ENCODE data around the gene GZMM.

Gene GZMM

GRCh38 chr19:519449-519865, 24.4 kb upstream of the GZMM start:
- no peak overlapping the region for H3K4me3 ChIP-seq (ENCODE audit: low read depth, low read length)
- in situ Hi-C loops (cut with HindIII; ENCODE audit: low sequenced_read_pairs) = no loop called here
- no peak for DNase-seq (ENCODE audit: low read depth)
- no peak for TF ChIP-seq CTCF (IDR thresholded peaks at IDR 0.05; ENCODE audit: low read depth, low read length, missing control alignments)

DNA sequence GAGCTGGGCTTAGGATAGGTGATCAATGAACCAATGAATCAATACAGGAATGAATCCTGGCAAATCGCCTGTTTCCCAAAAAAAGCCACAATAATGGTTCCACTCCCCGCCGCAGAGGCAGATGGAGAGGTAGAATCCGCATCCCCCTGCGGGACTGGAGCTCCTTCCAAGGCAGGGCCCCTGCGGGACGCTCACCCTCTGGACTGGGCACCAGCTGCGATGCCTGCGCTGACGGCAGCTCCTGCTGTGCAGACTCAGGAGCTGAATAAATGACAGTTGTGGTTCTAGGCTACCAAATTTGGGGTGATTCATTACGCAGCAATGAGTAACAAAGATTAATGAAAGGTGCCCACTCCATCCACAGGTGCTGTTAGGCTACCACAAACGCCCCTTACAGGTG, 21.1 kb upstream of the GZMM start:
- no peak for TF ChIP-seq CTCF (IDR thresholded peaks at IDR 0.05; ENCODE audit: low read depth, low read length, missing control alignments)
- no peak overlapping the region for H3K4me3 ChIP-seq (ENCODE audit: low read depth, low read length)
- in situ Hi-C loops (cut with HindIII; ENCODE audit: low sequenced_read_pairs) = no loop called here
- no peak for DNase-seq (ENCODE audit: low read depth)

DNA sequence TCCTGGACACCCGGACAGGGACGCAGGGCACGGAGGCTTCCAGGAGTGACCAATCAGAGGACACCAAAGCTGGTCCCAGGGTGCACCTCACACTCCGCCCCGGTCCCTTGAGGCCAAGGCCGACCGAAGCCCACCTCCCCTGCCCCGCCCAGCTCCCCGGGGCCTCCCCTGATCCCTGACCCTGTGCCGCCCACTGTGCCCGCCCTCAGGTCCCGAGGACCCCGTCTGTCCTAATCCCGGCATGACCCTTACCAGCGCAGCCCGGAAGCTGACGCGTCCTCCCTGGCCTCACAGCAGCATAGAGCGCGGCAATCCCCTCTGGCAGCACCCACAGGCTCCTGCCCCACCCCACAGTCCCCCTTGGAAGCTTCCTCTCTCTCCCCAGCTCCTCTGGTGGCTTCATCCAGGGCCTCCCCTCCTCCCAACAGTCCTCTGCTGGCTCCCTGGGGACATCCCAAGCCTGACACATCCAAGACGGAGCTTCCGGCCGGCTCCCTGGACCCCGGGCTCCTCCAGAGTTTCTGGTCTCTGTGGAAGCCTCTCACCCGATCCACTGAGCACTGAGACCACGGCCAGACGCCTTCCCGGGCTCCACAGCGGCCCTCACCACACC, 19.7 kb upstream of the GZMM start:
- in situ Hi-C loops (cut with HindIII; ENCODE audit: low sequenced_read_pairs) = no loop called here
- no peak for TF ChIP-seq CTCF (IDR thresholded peaks at IDR 0.05; ENCODE audit: low read depth, low read length, missing control alignments)
- no peak overlapping the region for H3K4me3 ChIP-seq (ENCODE audit: low read depth, low read length)
- no peak for DNase-seq (ENCODE audit: low read depth)

GRCh38 chr19:525029-525428, 18.8 kb upstream of the GZMM start:
- DNase-seq (ENCODE audit: low read depth) = no peak
- in situ Hi-C loops (cut with HindIII; ENCODE audit: low sequenced_read_pairs) = no loop called here
- TF ChIP-seq CTCF (IDR thresholded peaks at IDR 0.05; ENCODE audit: low read depth, low read length, missing control alignments) = no peak
- H3K4me3 ChIP-seq (ENCODE audit: low read depth, low read length) = no peak overlapping the region

DNA sequence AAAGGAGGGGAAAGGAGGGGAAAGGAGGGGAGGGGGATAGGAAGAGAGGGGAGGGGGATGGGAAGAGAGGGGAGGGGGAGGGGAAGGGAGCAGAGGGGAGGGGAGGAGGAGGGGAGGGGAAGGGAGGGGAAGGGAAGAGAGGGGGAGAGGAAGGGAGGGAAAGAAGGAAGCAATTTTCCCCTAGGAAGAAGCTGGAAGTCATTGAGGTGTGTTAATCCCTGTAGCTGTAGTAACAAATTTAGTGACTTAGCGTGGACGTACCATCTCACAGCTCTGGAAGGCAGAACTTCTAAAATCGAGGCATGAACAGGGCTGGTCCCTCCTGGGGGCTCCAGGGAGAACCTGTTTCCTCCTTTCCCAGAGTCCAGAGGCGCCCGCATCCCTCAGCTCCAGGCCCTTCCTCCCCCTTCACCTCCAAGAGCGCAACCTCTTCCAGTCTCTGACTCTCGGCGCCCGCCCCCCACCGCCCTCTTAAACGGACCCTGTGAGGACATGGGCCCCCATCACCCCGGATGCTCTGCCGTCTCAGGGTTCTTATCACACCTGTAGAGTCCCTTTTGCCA, 17.9 kb upstream of the GZMM start:
- no peak for TF ChIP-seq CTCF (IDR thresholded peaks at IDR 0.05; ENCODE audit: low read depth, low read length, missing control alignments)

DNA sequence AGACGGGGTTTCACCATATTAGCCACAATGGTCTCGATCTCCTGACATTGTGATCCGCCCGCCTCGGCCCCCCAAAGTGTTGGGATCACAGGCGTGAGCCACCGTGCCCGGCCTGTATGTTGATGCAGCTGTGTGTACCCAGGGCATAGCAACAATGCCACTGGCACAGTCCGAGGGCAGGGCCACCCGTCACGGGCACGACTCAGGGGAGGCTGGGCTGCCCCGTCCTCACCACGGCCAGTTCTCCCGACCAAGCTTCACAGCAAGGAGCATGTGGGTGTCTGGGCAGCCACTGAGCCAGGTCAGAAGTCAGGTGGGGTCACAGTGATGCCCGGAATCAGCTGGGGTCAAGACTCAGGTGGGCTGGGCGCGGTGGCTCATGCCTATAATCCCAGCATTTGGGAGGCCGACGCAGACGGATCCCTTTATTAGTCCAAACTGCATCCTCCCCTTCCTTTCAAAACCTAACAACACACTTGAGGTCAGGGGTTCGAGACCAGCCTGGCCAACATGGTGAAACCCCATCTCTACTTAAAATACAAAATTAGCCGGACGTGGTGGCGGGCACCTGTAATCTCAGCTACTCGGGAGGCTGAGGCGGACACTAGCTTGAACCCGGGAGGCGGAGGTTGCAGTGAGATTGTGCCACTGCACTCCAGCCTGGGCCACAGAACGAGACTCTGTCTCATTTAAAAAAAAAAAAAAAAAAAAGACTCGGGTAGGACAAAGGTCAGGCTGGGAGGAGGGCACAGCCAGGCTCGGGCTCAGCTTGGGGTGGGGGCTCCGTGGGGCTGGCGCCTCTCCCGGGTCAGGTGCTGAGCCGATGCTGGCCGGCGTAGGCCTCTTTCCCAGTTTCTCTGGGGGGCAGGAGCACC, 13.5 kb upstream of the GZMM start:
- TF ChIP-seq CTCF (IDR thresholded peaks at IDR 0.05; ENCODE audit: low read depth, low read length, missing control alignments) = no peak
- H3K4me3 ChIP-seq (ENCODE audit: low read depth, low read length) = peak overlapping the region; percentile 60
- in situ Hi-C loops (cut with HindIII; ENCODE audit: low sequenced_read_pairs) = no loop called here
- no peak for DNase-seq (ENCODE audit: low read depth)

More for the DNA sequence above, 17.9 kb upstream of the GZMM start:
- DNase-seq (ENCODE audit: low read depth) = no peak
- H3K4me3 ChIP-seq (ENCODE audit: low read depth, low read length) = no peak overlapping the region
- in situ Hi-C loops (cut with HindIII; ENCODE audit: low sequenced_read_pairs) = no loop called here
